MM.1S (cell line): ENCODE measurements around the gene GSE1.

ENCODE experiments used
- CTCF ChIP-seq: fragments of 300-600 bp; sonication (generic); IDR thresholded peaks from 2 replicates; pipeline ENCODE4 v1.5.1; 2016; ENCODE audit warnings: antibody characterized with exemption, low read length, mixed read lengths
- EZH2 ChIP-seq: fragments of 300-600 bp; sonication (generic); optimal IDR thresholded peaks from 2 replicates; pipeline ENCODE3; 2017; ENCODE audit warnings: low read depth, mild to moderate bottlenecking, antibody characterized with exemption, low read length, mixed read lengths
- EZH2phosphoT487 ChIP-seq: fragments of 300-600 bp; sonication (generic); IDR thresholded peaks from 2 replicates; pipeline ENCODE4 v1.6.1; 2018; ENCODE audit warnings: antibody characterized with exemption, low read length

GRCh38 chr16:85575920-85576319, 37.2 kb upstream of the GSE1 start:
- TF ChIP-seq CTCF (no peak), EZH2phosphoT487 (no peak), EZH2 (no peak)
